Measurements from ENCODE around the gene RND2.

The RND2 gene

GRCh38 chr17:43074869-43075268 is 49.8 kb downstream of the RND2 start:
- no peak for DNase-seq (ENCODE audit: low read depth in 3 of 3)

GRCh38 chr17:43079641-43080302 is 54.7 kb downstream of the RND2 start:
- DNase-seq (ENCODE audit: low read depth in 3 of 3): no peak

Measured in stimulated activated CD4-positive, alpha-beta T cell treated with anti-CD3 and anti-CD28 coated beads, TNF-alpha, amount 100 ng/mL, for 4 hours (primary cell).